ENCODE data around the gene TBX21. TPM values are rescaled to one million over a fixed set of nuclear protein-coding genes. Genes with fewer than 3 reads are reported as not detected.

Gene TBX21
- total and polyA plus RNA-seq, 9 of the 15 experiments (the other 6 are each of a cell fraction or from before 2014, with no cell fraction given): 0.07 TPM; not detected in 8

- H3K9me3 ChIP-seq (replicated peaks; ENCODE audit: control insufficient read depth, insufficient read depth, low read depth, low read length): no peaks in the 10 kb centered on the region
- H2AFZ ChIP-seq (ENCODE audit: low read depth, low read length): no peak overlapping the region
- H3K9ac ChIP-seq (ENCODE audit: insufficient read depth in 1 of 2, low read depth in 2 of 2, low read length in 2 of 2): peak overlapping the region in 1 of 2 experiments; percentile 66; a peak in 2 of 4 replicates
- 63% methylated on average over 9 of the region's 12 CpGs for WGBS (ENCODE audit: insufficient coverage, low coverage, missing lambda C conversion rate)
- no peak overlapping the region for H3K4me2 ChIP-seq (ENCODE audit: insufficient read depth, low read length)
- peaks cover 9% of the 10 kb centered on the region; the same call in 1 of the 3 replicates for H3K36me3 ChIP-seq (ENCODE audit: control insufficient read depth, insufficient read depth, low read length)
- in situ Hi-C loops (cut with MboI): no loop called here
- DNase-seq (ENCODE audit: extremely low read depth in 1 of 4, low spot score in 3 of 4) (no peak), FAIRE-seq (no peak), ATAC-seq (no peak)
- peaks cover 28 to 54% of the 10 kb centered on the region in 2 experiments for H3K4me1 ChIP-seq (replicated peaks in 1 of 2; ENCODE audit: control insufficient read depth in 2 of 2, insufficient read depth in 2 of 2, low read length in 2 of 2)
- H3K79me2 ChIP-seq (ENCODE audit: control insufficient read depth, insufficient read depth, low read length): no peaks in the 10 kb centered on the region
- no peaks in the 10 kb centered on the region for H3K27me3 ChIP-seq (ENCODE audit: control insufficient read depth in 2 of 2, insufficient read depth in 2 of 2, low read length in 2 of 2)
- H3K27ac ChIP-seq (ENCODE audit: extremely low read depth, low read depth, low read length): no peak overlapping the region
- H4K20me1 ChIP-seq (replicated peaks; ENCODE audit: control insufficient read depth, insufficient read depth, low read length): no peaks in the 10 kb centered on the region; the same call in 1 of the 2 replicates
- ChIA-PET CTCF (ENCODE audit: low intra/inter-chr PET ratio) (no interaction called here), POLR2A (interaction anchor here (0.6 to 1.1 kb wide), 3 partner anchors 14 to 209 kb away, joined by 3 to 6 read pairs (median 5); no protein-coding TSS in a partner anchor)
- intact Hi-C loops (cut with micrococcal nuclease): no loop called here
- H3K9me1 ChIP-seq (ENCODE audit: control insufficient read depth, insufficient read depth, low read length): peaks cover 7% of the 10 kb centered on the region
- H3K4me3 ChIP-seq: no peak overlapping the region
- no TSS peak for BruUV-seq (replicated peaks)
- TF ChIP-seq ZNF165 (CRISPR knock-in tag; IDR thresholded peaks at IDR 0.05; ENCODE audit: borderline replicate concordance) (no peak), NEUROD1 (IDR thresholded peaks at IDR 0.05; ENCODE audit: borderline replicate concordance, low read depth, low read length, partially characterized antibody) (no peak), SIN3A (IDR thresholded peaks at IDR 0.05; ENCODE audit: borderline replicate concordance in 2 of 2, control insufficient read depth in 1 of 2, low read depth in 2 of 2, low read length in 2 of 2) (no peak), ZNF584 (CRISPR knock-in tag; IDR thresholded peaks at IDR 0.05; ENCODE audit: low read depth) (no peak), ZNF444 (CRISPR knock-in tag; IDR thresholded peaks at IDR 0.05) (no peak), GTF2A2 (tag; IDR thresholded peaks at IDR 0.05) (no peak), UBTF (IDR thresholded peaks at IDR 0.05; ENCODE audit: borderline replicate concordance in 1 of 2, low read depth in 2 of 2, low read length in 2 of 2) (no peak), MBD1 (CRISPR knock-in tag; IDR thresholded peaks at IDR 0.05) (no peak), E2F8 (IDR thresholded peaks at IDR 0.05; ENCODE audit: low read depth, partially characterized antibody) (no peak), NCOA6 (IDR thresholded peaks at IDR 0.05) (no peak)
These were observed 30.5 kb upstream of the TBX21 start for GRCh38 chr17:47702391-47702995.

All from K562 (cell line).